ENCODE data around the gene UQCR11.

The UQCR11 gene

GRCh38 chr19:1590641-1591397 lies 14.4 kb downstream of the UQCR11 start:
- peak; percentile 40 for DNase-seq (ENCODE audit: low read depth)
- peak; percentile 57 for TF ChIP-seq CTCF (conservative IDR thresholded peaks at IDR 0.05; ENCODE audit: low read depth, low read length)

GRCh38 chr19:1587872-1588271 lies 17.4 kb downstream of the UQCR11 start:
- no peak for DNase-seq (ENCODE audit: low read depth)
- no peak for TF ChIP-seq CTCF (conservative IDR thresholded peaks at IDR 0.05; ENCODE audit: low read depth, low read length)
- H3K4me3 ChIP-seq (ENCODE audit: low read depth, low read length): no peak overlapping the region

More at GRCh38 chr19:1590641-1591397, 14.4 kb downstream of the UQCR11 start:
- H3K4me3 ChIP-seq (ENCODE audit: low read depth, low read length): peak overlapping the region; percentile 90

GRCh38 chr19:1585243-1585580 lies 20.1 kb downstream of the UQCR11 start:
- no peak for DNase-seq (ENCODE audit: low read depth)
- no peak overlapping the region for H3K4me3 ChIP-seq (ENCODE audit: low read depth, low read length)
- TF ChIP-seq CTCF (conservative IDR thresholded peaks at IDR 0.05; ENCODE audit: low read depth, low read length): no peak

GRCh38 chr19:1584500-1585242 lies 20.6 kb downstream of the UQCR11 start:
- H3K4me3 ChIP-seq (ENCODE audit: low read depth, low read length): no peak overlapping the region
- no peak for TF ChIP-seq CTCF (conservative IDR thresholded peaks at IDR 0.05; ENCODE audit: low read depth, low read length)
- no peak for DNase-seq (ENCODE audit: low read depth)

- no peak for DNase-seq (ENCODE audit: low read depth)
Measured at GRCh38 chr19:1582201-1582600, 23.1 kb downstream of the UQCR11 start.

GRCh38 chr19:1580957-1581356 lies 24.3 kb downstream of the UQCR11 start:
- DNase-seq (ENCODE audit: low read depth): no peak
- no peak overlapping the region for H3K4me3 ChIP-seq (ENCODE audit: low read depth, low read length)
- no peak for TF ChIP-seq CTCF (conservative IDR thresholded peaks at IDR 0.05; ENCODE audit: low read depth, low read length)

More at GRCh38 chr19:1582201-1582600, 23.1 kb downstream of the UQCR11 start:
- no peak for TF ChIP-seq CTCF (conservative IDR thresholded peaks at IDR 0.05; ENCODE audit: low read depth, low read length)
- no peak overlapping the region for H3K4me3 ChIP-seq (ENCODE audit: low read depth, low read length)

Data from choroid plexus epithelial cell (primary cell).